HEK293T (cell line): ENCODE results near the gene MT1M.

Source experiments
- CTCF ChIA-PET: fragments of 350-600 bp; formaldehyde crosslinking; extraction: SDS; loops from one replicate; lab custom pipeline; 2021; ENCODE audit warnings: antibody characterized with exemption, inconsistent platforms; lab: Yijun Ruan, JAX
- POLR2A ChIA-PET: fragments of 350-600 bp; formaldehyde crosslinking; extraction: SDS; loops from one replicate; lab custom pipeline; 2020; ENCODE audit warnings: antibody characterized with exemption, inconsistent platforms; lab: Yijun Ruan, JAX
- DNase-seq: peaks from one replicate; pipeline ENCODE4 v3.0.0; 2012; ENCODE audit warnings: mixed read lengths; ENCODE audit errors: extremely low spot score
- ARNT ChIP-seq: fragments of 450-650 bp; IDR thresholded peaks from 2 replicates; pipeline ENCODE4 v1.6.1; 2017; ENCODE audit warnings: mild to moderate bottlenecking
- BHLHE40 ChIP-seq: fragments of 450-650 bp; IDR thresholded peaks from 2 replicates; pipeline ENCODE4 v1.6.1; 2016; ENCODE audit warnings: mild to moderate bottlenecking, moderate library complexity, borderline replicate concordance
- CTBP1 ChIP-seq: fragments of 450-650 bp; IDR thresholded peaks from 2 replicates; pipeline ENCODE4 v1.6.1; 2016; ENCODE audit warnings: borderline replicate concordance
- ELF4 ChIP-seq: fragments of 450-650 bp; IDR thresholded peaks from 2 replicates; pipeline ENCODE4 v1.6.1; 2017; ENCODE audit warnings: antibody characterized with exemption
- FOXA1 ChIP-seq: fragments of 450-650 bp; IDR thresholded peaks from 2 replicates; pipeline ENCODE4 v1.6.1; 2016; ENCODE audit warnings: mild to moderate bottlenecking
- FOXK2 ChIP-seq: fragments of 450-650 bp; IDR thresholded peaks from 2 replicates; pipeline ENCODE4 v1.6.1; 2016; ENCODE audit warnings: mild to moderate bottlenecking
- FOXM1 ChIP-seq: fragments of 450-650 bp; IDR thresholded peaks from 2 replicates; pipeline ENCODE4 v1.6.1; 2017; ENCODE audit warnings: mild to moderate bottlenecking, borderline replicate concordance
- HDGF ChIP-seq: fragments of 450-650 bp; IDR thresholded peaks from 2 replicates; pipeline ENCODE4 v1.6.1; 2017; ENCODE audit warnings: antibody characterized with exemption, borderline replicate concordance
- L3MBTL2 ChIP-seq: fragments of 450-650 bp; conservative IDR thresholded peaks from 2 replicates; pipeline ENCODE4 v1.6.1; 2016; ENCODE audit warnings: mild to moderate bottlenecking
- LEF1 ChIP-seq: fragments of 450-650 bp; IDR thresholded peaks from 2 replicates; pipeline ENCODE4 v1.6.1; 2017; ENCODE audit warnings: mild to moderate bottlenecking, borderline replicate concordance
- NFRKB ChIP-seq: fragments of 450-650 bp; IDR thresholded peaks from 2 replicates; pipeline ENCODE4 v1.6.1; 2016; ENCODE audit warnings: mild to moderate bottlenecking, moderate library complexity
- SP1 ChIP-seq: fragments of 450-650 bp; IDR thresholded peaks from 2 replicates; pipeline ENCODE4 v1.6.1; 2017
- SUZ12 ChIP-seq: fragments of 450-650 bp; IDR thresholded peaks from 2 replicates; pipeline ENCODE4 v1.6.1; 2016; ENCODE audit warnings: mild to moderate bottlenecking
- TARDBP ChIP-seq: fragments of 450-650 bp; IDR thresholded peaks from 2 replicates; pipeline ENCODE4 v1.6.1; 2016
- ZNF384 ChIP-seq: fragments of 450-650 bp; IDR thresholded peaks from 2 replicates; pipeline ENCODE4 v1.6.1; 2016
- TF ChIP-seq, protein P1 (sequence below): fragments of 450-650 bp; IDR thresholded peaks from 2 replicates; pipeline ENCODE4 v1.6.1; 2016

Gene MT1M

DNA sequence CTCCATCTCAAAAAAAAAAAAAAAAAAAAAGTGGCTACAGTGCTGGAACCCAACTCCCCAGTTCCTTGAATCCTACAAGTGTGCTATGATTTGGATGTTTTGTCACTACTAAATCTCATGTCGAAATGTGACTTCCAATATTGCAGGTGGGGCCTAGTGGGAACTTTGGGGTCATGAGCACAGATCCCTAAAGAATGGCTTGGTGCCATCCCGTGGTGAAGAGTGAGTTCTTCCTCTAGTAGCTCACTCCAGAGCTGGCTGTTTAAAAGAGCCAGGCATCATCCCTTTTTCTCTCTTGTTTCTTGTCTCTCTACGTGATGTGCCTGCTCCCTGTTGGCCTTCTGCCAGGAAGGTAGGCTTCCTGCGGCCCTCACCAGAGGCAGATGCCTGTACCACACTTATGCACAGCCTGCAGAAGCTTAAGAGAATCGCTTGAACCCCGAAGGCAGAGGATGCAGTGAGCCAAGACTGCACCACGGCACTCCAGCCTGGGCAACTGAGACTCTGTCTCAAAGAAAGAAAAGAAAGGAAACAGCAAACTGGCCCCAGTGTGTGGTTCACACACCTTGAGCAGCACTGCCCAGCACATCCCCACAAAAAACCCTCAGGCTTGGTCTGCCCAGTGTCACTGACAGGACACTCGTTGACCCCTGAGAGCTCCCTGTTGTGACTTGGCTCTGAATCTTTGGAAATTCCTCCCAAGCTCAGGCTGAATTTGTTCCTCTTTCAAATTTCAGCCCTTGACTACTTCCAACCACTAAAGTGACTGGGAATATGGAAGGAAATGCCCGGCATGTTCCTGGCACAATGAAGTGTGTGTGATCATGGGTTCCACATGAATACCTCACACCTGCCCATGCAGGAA is 3.7 kb upstream of the MT1M start:
- POLR2A ChIA-PET, result no interaction called here
- CTCF ChIA-PET, result no interaction called here
- TF ChIP-seq NFRKB, result no peak
- TF ChIP-seq SUZ12, result no peak
- TF ChIP-seq FOXM1, result no peak
- TF ChIP-seq FOXA1, result no peak
- TF ChIP-seq ARNT, result no peak
- no peak for TF ChIP-seq LEF1
- TF ChIP-seq TARDBP, result no peak
- no peak for TF ChIP-seq L3MBTL2
- TF ChIP-seq ELF4, result no peak
- TF ChIP-seq SP1, result no peak
- TF ChIP-seq HDGF, result no peak
- no peak for TF ChIP-seq BHLHE40
- TF ChIP-seq FOXK2, result no peak
- no peak for TF ChIP-seq ZNF384
- TF ChIP-seq, protein P1, sequence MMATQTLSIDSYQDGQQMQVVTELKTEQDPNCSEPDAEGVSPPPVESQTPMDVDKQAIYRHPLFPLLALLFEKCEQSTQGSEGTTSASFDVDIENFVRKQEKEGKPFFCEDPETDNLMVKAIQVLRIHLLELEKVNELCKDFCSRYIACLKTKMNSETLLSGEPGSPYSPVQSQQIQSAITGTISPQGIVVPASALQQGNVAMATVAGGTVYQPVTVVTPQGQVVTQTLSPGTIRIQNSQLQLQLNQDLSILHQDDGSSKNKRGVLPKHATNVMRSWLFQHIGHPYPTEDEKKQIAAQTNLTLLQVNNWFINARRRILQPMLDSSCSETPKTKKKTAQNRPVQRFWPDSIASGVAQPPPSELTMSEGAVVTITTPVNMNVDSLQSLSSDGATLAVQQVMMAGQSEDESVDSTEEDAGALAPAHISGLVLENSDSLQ, result no peak
- no peak for TF ChIP-seq CTBP1
- no peak for DNase-seq

DNA sequence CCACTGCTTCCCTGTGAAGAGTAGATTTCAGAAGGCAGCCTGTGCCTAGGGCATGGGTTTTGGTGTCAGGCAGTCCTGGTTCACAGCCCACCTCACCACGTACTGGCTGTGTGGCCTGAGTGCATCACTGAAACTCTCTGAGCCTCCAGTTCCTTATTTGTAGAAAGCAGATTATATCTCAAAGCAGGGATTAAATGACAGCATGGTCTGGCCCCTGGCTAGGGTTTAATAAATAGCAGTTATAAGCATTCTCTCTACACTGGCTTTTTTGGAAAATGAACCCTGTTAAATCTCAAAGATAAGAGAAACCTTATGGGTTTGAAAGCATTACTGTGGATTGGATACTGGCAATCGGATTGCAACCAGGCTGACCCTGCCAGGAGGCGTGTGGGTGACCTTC is 2.9 kb upstream of the MT1M start:
- no peak for DNase-seq
- POLR2A ChIA-PET, result no interaction called here
- TF ChIP-seq FOXA1 (no peak), LEF1 (no peak), TARDBP (no peak), FOXM1 (no peak), SP1 (no peak), SUZ12 (no peak), NFRKB (no peak), FOXK2 (no peak), CTBP1 (no peak)
- TF ChIP-seq, protein P1, result no peak
- CTCF ChIA-PET, result interaction anchor here (1.2 kb wide), 1 partner anchor 25 kb away, joined by 3 read pairs; no protein-coding TSS in a partner anchor

DNA sequence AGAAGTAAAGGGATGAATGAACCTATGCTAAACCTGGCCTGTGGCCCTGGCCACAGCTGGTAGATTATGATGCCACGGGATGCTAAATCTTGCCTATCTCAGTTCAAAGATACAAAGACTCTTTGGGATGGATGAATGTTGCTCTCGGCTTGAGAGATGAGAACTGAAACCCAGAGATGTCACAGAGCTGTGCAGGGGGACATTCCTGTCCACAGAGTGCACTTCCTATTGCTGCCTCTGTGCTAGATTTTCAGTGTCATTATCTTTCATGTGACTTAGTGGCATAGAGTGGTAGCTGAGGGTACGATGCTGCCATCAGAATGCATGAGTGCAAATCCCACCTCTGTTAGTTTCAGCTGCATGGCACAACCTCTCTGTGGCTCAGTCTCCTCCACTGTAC is 2.3 kb upstream of the MT1M start:
- POLR2A ChIA-PET, result no interaction called here
- CTCF ChIA-PET, result interaction anchor here (1.2 kb wide), 1 partner anchor 25 kb away, joined by 3 read pairs; no protein-coding TSS in a partner anchor
- no peak for DNase-seq
- TF ChIP-seq ARNT, result no peak
- TF ChIP-seq SUZ12, result no peak
- no peak for TF ChIP-seq CTBP1
- no peak for TF ChIP-seq NFRKB
- no peak for TF ChIP-seq L3MBTL2
- no peak for TF ChIP-seq FOXK2
- TF ChIP-seq BHLHE40, result no peak
- TF ChIP-seq HDGF, result no peak
- no peak for TF ChIP-seq LEF1
- TF ChIP-seq, protein P1, result no peak
- TF ChIP-seq ELF4, result no peak
- no peak for TF ChIP-seq ZNF384
- TF ChIP-seq FOXM1, result no peak
- TF ChIP-seq FOXA1, result no peak
- TF ChIP-seq TARDBP, result no peak

DNA sequence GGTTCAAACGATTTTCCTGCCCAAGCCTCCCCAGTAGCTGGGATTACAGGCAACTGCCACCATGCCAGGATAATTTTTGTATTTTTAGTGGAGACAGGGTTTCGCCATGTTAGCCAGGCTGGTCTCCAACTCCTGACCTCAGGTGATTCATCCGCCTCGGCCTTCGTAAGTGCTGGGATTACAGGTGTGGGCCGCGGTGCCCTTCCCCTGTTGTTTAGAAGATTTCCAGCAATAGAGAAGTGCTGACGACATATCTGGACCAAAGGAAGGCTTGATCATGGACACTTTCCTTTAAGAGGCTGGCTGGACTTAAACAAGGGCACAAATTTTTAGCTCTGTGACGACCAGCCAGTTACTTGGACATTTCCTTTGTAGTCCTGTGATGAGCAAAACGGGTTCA is 1.3 kb upstream of the MT1M start:
- POLR2A ChIA-PET, result no interaction called here
- CTCF ChIA-PET, result no interaction called here
- TF ChIP-seq SP1 (no peak), BHLHE40 (no peak), HDGF (no peak), NFRKB (no peak), LEF1 (no peak)
- DNase-seq, result no peak

DNA sequence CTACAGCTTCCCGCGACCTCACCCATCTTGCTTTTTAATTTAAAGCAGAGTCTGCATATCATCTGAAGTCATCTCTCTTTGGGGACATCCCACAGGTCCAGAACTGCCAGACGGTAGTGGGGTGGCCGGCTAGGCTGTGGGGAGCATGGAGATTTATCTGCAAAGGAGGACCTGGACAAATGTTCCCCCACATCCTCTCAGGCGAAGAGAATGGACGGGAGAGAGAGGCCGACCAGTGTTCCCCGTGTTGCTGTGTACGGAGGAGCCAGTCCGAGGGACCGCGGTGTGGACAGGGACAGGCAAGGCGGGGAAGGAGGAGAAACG is 665 bp upstream of the MT1M start:
- POLR2A ChIA-PET, result no interaction called here
- CTCF ChIA-PET, result no interaction called here
- DNase-seq, result no peak
- TF ChIP-seq NFRKB (no peak), SUZ12 (no peak), ARNT (no peak), SP1 (no peak), TARDBP (no peak), HDGF (no peak), FOXM1 (no peak), ELF4 (no peak), ZNF384 (no peak), LEF1 (no peak), CTBP1 (no peak), FOXK2 (no peak), L3MBTL2 (no peak), FOXA1 (no peak), BHLHE40 (no peak)
- TF ChIP-seq, protein P1, result no peak
